Loucy (cell line): ENCODE measurements around the gene OAS1.

Experiments used
- H2AFZ ChIP-seq: fragments of 200-600 bp; sonication (generic); 2 replicates; pipeline ENCODE4 v1.6.0; 2016; ENCODE audit warnings: antibody characterized with exemption, mild to moderate bottlenecking, low read length, moderate library complexity
- H3F3A ChIP-seq: fragments of 200-600 bp; 2 replicates; pipeline ENCODE4 v1.6.0; 2016; ENCODE audit warnings: antibody characterized with exemption, low read depth, mild to moderate bottlenecking
- H3K27me3 ChIP-seq: fragments of 200-600 bp; sonication (generic); 2 replicates; pipeline ENCODE4 v1.6.1; 2014; ENCODE audit warnings: low read length, mild to moderate bottlenecking; ENCODE audit not compliant: insufficient read depth, poor library complexity, severe bottlenecking
- H3K36me3 ChIP-seq: fragments of 200-600 bp; sonication (generic); 2 replicates; pipeline ENCODE4 v1.6.1; 2016; ENCODE audit warnings: low read length; ENCODE audit not compliant: insufficient read depth
- H3K4me1 ChIP-seq: fragments of 200-600 bp; sonication (generic); 2 replicates; pipeline ENCODE4 v1.5.1; 2014; ENCODE audit warnings: low read length, mild to moderate bottlenecking; ENCODE audit not compliant: insufficient read depth, poor library complexity, severe bottlenecking
- H3K4me2 ChIP-seq: fragments of 200-600 bp; sonication (generic); 2 replicates; pipeline ENCODE4 v1.6.0; 2014; ENCODE audit warnings: antibody characterized with exemption, low read length, low read depth, mild to moderate bottlenecking; ENCODE audit not compliant: poor library complexity, severe bottlenecking
- H3K4me3 ChIP-seq: fragments of 200-600 bp; sonication (generic); 2 replicates; pipeline ENCODE4 v1.5.1; 2014; ENCODE audit warnings: low read length, mild to moderate bottlenecking, mixed read lengths; ENCODE audit not compliant: poor library complexity, severe bottlenecking
- H3K79me2 ChIP-seq: fragments of 200-600 bp; sonication (generic); 2 replicates; pipeline ENCODE4 v1.6.1; 2014; ENCODE audit warnings: low read length; ENCODE audit not compliant: insufficient read depth
- H3K9ac ChIP-seq: fragments of 200-600 bp; sonication (generic); 2 replicates; pipeline ENCODE4 v1.6.0; 2014; ENCODE audit warnings: mild to moderate bottlenecking, low read depth, low read length, moderate library complexity; ENCODE audit not compliant: poor library complexity, severe bottlenecking
- H3K9me2 ChIP-seq: fragments of 200-600 bp; sonication (generic); replicated peaks from 2 replicates; pipeline ENCODE4 v1.6.1; 2016; ENCODE audit warnings: low read depth, low read length, mixed read lengths
- H3K9me3 ChIP-seq: fragments of 200-600 bp; sonication (generic); 2 replicates; pipeline ENCODE4 v1.6.1; 2014; ENCODE audit warnings: mild to moderate bottlenecking, antibody characterized with exemption, low read length, low read depth; ENCODE audit not compliant: insufficient read depth
- H4K20me1 ChIP-seq: fragments of 200-600 bp; sonication (generic); 2 replicates; pipeline ENCODE4 v1.6.0; 2014; ENCODE audit warnings: antibody characterized with exemption, low read length, mild to moderate bottlenecking; ENCODE audit not compliant: insufficient read depth, poor library complexity, severe bottlenecking
- CTCF ChIP-seq: fragments of 200-600 bp; sonication (generic); conservative IDR thresholded peaks from 2 replicates; pipeline ENCODE4 v1.5.1; 2014; ENCODE audit warnings: mild to moderate bottlenecking, antibody characterized with exemption, low read length
- EZH2phosphoT487 ChIP-seq: fragments of 200-600 bp; IDR thresholded peaks from 2 replicates; pipeline ENCODE4 v1.6.1; 2018; ENCODE audit warnings: antibody characterized with exemption, mild to moderate bottlenecking, moderate library complexity, borderline replicate concordance

The OAS1 gene

GRCh38 chr12:112906712-112907414, at the start of gene OAS1:
Gene OAS1, plus strand, starts transcription at chr12:112906962. Its CDS starts 78 bp downstream, at chr12:112907040.
- H2AFZ ChIP-seq = peak within 1 kb of the TSS; percentile 91
- peaks cover 52% of the 10 kb centered on the region for H3K4me1 ChIP-seq
- H3K36me3 ChIP-seq = no peaks in the 10 kb centered on the region
- no peak for TF ChIP-seq EZH2phosphoT487
- TF ChIP-seq CTCF = no peak
- H3F3A ChIP-seq = no peaks in the 10 kb centered on the region
- H3K4me3 ChIP-seq = peak within 1 kb of the TSS; percentile 76
- no peaks in the 10 kb centered on the region for H3K9me2 ChIP-seq
- no peaks in the 10 kb centered on the region for H3K79me2 ChIP-seq
- no peaks in the 10 kb centered on the region for H3K9me3 ChIP-seq
- peak within 1 kb of the TSS; percentile 91 for H3K4me2 ChIP-seq
- H3K9ac ChIP-seq = peak within 1 kb of the TSS; percentile 58
- no peaks in the 10 kb centered on the region for H4K20me1 ChIP-seq
- H3K27me3 ChIP-seq = no peaks in the 10 kb centered on the region

GRCh38 chr12:112859291-112859690, 47.5 kb upstream of the OAS1 start:
- Histone ChIP-seq H3K36me3 (no peaks in the 10 kb centered on the region), H3K27me3 (no peaks in the 10 kb centered on the region), H3F3A (no peaks in the 10 kb centered on the region), H3K4me1 (no peaks in the 10 kb centered on the region), H3K9ac (no peak overlapping the region), H2AFZ (no peak overlapping the region), H3K4me2 (no peak overlapping the region), H3K9me2 (no peaks in the 10 kb centered on the region), H3K4me3 (no peak overlapping the region), H3K79me2 (no peaks in the 10 kb centered on the region), H4K20me1 (no peaks in the 10 kb centered on the region), H3K9me3 (no peaks in the 10 kb centered on the region)
- TF ChIP-seq CTCF (no peak), EZH2phosphoT487 (no peak)

GRCh38 chr12:112860181-112860580, 46.6 kb upstream of the OAS1 start:
- no peaks in the 10 kb centered on the region for H3K27me3 ChIP-seq
- TF ChIP-seq EZH2phosphoT487 = no peak
- no peak for TF ChIP-seq CTCF
- H3K4me3 ChIP-seq = no peak overlapping the region
- H2AFZ ChIP-seq = no peak overlapping the region
- no peaks in the 10 kb centered on the region for H3K79me2 ChIP-seq
- no peaks in the 10 kb centered on the region for H3K4me1 ChIP-seq
- no peaks in the 10 kb centered on the region for H3K9me2 ChIP-seq
- H3K9me3 ChIP-seq = no peaks in the 10 kb centered on the region
- H3K36me3 ChIP-seq = no peaks in the 10 kb centered on the region
- H3F3A ChIP-seq = no peaks in the 10 kb centered on the region
- no peaks in the 10 kb centered on the region for H4K20me1 ChIP-seq
- no peak overlapping the region for H3K9ac ChIP-seq
- no peak overlapping the region for H3K4me2 ChIP-seq
